ENCODE measurements around the gene CENPF.
"Not testable (repeated sequence)": the region's sequence is repeated elsewhere in the genome, so short reads cannot be mapped to it uniquely, and the experiment has no call there.

DNA sequence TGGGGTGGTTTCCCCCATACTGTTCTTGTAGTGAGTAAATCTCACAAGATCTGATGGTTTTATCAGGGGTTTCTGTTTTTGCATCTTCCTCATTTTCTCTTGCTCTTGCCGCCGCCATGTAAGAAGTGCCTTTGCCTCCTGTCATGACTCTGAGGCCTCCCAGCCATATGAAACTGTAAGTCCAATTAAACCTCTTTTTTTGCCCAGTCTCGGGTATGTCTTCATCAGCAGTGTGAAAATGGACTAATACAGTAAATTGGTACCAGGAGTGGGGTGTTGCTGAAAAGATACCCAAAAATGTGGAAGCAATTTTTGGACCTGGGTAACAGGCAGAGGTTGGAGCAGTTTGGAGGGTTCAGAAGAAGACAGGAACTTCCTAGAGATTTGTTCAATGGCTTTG lies 26.9 kb upstream of the CENPF start:
- TF ChIP-seq CEBPB (IDR thresholded peaks at IDR 0.05; ENCODE audit: borderline replicate concordance, low read depth, low read length); ZNF350 (CRISPR knock-in tag; IDR thresholded peaks at IDR 0.05; ENCODE audit: borderline replicate concordance, low read depth); ZNF761 (CRISPR knock-in tag; conservative IDR thresholded peaks at IDR 0.05): not testable (repeated sequence)
